ENCODE results near the gene SLC41A3.
"Not testable (repeated sequence)": the region's sequence is repeated elsewhere in the genome, so short reads cannot be mapped to it uniquely, and the experiment has no call there.

SLC41A3 gene

GRCh38 chr3:126025116-126025729 is 58.7 kb downstream of the SLC41A3 start:
- DNase-seq, result no peak

GRCh38 chr3:126024049-126024854 is 59.7 kb downstream of the SLC41A3 start:
- no peak for DNase-seq

GRCh38 chr3:126023390-126023789 is 60.5 kb downstream of the SLC41A3 start:
- DNase-seq, result no peak

- no peak for DNase-seq
Measured at GRCh38 chr3:126022741-126023359, 61.1 kb downstream of the SLC41A3 start.

- no peak for DNase-seq
Measured at GRCh38 chr3:126021702-126022101, 62.2 kb downstream of the SLC41A3 start.

GRCh38 chr3:126021224-126021623 is 62.7 kb downstream of the SLC41A3 start:
- no peak for DNase-seq

GRCh38 chr3:126019683-126020082 is 64.2 kb downstream of the SLC41A3 start:
- no peak for DNase-seq

- DNase-seq, result no peak
Measured at GRCh38 chr3:126018995-126019394, 64.9 kb downstream of the SLC41A3 start.

- DNase-seq, result no peak
Measured at GRCh38 chr3:126018545-126018944, 65.4 kb downstream of the SLC41A3 start.

- DNase-seq, result no peak
Measured at GRCh38 chr3:126017362-126017761, 66.6 kb downstream of the SLC41A3 start.

- no peak for DNase-seq
Measured at GRCh38 chr3:126016616-126017015, 67.3 kb downstream of the SLC41A3 start.

- no peak for DNase-seq
Measured at GRCh38 chr3:126015075-126015474, 68.8 kb downstream of the SLC41A3 start.

GRCh38 chr3:126014252-126014651 is 69.7 kb downstream of the SLC41A3 start:
- DNase-seq, result no peak

GRCh38 chr3:126013751-126014156 is 70.2 kb downstream of the SLC41A3 start:
- no peak for DNase-seq

GRCh38 chr3:126009181-126009580 is 74.7 kb downstream of the SLC41A3 start:
- DNase-seq, result no peak

GRCh38 chr3:126008219-126008618 is 75.7 kb downstream of the SLC41A3 start:
- no peak for DNase-seq

GRCh38 chr3:126005951-126006350 is 78.0 kb downstream of the SLC41A3 start:
- DNase-seq, result no peak

GRCh38 chr3:126004692-126005091 is 79.2 kb downstream of the SLC41A3 start:
- no peak for DNase-seq

- no peak for DNase-seq
Measured at GRCh38 chr3:126004217-126004616, 79.7 kb downstream of the SLC41A3 start.

GRCh38 chr3:126003447-126004190 is 80.3 kb downstream of the SLC41A3 start:
- DNase-seq, result no peak

- no peak for DNase-seq
Measured at GRCh38 chr3:126002189-126002588, 81.7 kb downstream of the SLC41A3 start.

GRCh38 chr3:125996751-125997150 is 87.2 kb downstream of the SLC41A3 start:
- not testable (repeated sequence) for DNase-seq

GRCh38 chr3:125990253-125990970 is 93.5 kb downstream of the SLC41A3 start:
- DNase-seq, result peak; percentile 52 to 56

All from activated CD4-positive, alpha-beta T cell treated with anti-CD3 and anti-CD28 coated beads for 4 hours (primary cell).